ENCODE data around the gene UBE2J2. TPM values are rescaled to one million over a fixed set of nuclear protein-coding genes. Genes with fewer than 3 reads are reported as not detected.

UBE2J2 gene
- total and polyA plus RNA-seq, 2 experiments from 2014 or later: 47.1 to 70.2 TPM

DNA sequence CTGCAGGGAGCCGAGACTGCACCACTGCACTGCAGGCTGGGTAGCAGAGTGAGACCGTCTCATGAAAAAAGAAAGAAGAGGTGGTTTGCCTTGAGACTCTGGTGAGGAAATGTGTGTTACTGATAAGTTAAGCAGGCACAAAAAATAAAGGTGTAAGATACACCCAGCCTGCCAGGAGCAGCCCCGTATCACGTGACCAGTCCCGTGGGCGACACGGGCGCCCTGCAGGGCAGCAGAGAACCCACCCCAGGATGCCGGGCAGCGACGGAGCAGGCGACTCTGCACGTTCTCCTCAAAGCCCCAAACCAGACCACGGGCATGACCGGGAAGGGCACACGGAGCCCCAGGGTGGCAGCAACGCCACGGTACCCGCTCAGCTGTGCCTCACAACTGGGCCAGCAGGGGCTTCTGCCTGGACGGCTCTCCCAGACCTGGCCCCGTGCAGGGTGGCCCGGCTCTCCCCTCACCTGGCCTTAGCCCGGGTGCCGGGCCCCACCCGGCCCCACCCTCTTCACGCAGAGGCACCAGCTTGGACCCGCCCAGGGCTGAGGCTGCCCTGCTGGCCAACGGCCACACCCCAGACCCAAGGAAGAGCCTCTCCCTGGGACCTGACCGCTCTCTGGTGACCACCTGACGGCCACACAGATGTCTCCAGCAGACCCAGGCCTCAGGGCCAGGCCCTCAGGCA is 51.6 kb downstream of the UBE2J2 start:
- TF ChIP-seq, protein P1, sequence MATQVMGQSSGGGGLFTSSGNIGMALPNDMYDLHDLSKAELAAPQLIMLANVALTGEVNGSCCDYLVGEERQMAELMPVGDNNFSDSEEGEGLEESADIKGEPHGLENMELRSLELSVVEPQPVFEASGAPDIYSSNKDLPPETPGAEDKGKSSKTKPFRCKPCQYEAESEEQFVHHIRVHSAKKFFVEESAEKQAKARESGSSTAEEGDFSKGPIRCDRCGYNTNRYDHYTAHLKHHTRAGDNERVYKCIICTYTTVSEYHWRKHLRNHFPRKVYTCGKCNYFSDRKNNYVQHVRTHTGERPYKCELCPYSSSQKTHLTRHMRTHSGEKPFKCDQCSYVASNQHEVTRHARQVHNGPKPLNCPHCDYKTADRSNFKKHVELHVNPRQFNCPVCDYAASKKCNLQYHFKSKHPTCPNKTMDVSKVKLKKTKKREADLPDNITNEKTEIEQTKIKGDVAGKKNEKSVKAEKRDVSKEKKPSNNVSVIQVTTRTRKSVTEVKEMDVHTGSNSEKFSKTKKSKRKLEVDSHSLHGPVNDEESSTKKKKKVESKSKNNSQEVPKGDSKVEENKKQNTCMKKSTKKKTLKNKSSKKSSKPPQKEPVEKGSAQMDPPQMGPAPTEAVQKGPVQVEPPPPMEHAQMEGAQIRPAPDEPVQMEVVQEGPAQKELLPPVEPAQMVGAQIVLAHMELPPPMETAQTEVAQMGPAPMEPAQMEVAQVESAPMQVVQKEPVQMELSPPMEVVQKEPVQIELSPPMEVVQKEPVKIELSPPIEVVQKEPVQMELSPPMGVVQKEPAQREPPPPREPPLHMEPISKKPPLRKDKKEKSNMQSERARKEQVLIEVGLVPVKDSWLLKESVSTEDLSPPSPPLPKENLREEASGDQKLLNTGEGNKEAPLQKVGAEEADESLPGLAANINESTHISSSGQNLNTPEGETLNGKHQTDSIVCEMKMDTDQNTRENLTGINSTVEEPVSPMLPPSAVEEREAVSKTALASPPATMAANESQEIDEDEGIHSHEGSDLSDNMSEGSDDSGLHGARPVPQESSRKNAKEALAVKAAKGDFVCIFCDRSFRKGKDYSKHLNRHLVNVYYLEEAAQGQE (IDR thresholded peaks at IDR 0.05; ENCODE audit: unreplicated experiment): no peak
- TF ChIP-seq POLR2AphosphoS5 (IDR thresholded peaks at IDR 0.05; ENCODE audit: low read depth) (no peak), CTCF (conservative IDR thresholded peaks at IDR 0.05; ENCODE audit: low read depth in 2 of 2) (no peak), ZNF331 (CRISPR knock-in tag; IDR thresholded peaks at IDR 0.05; ENCODE audit: low read depth) (no peak), EZH2 (IDR thresholded peaks at IDR 0.05; ENCODE audit: low read depth, unreplicated experiment) (no peak), EZH2phosphoT487 (IDR thresholded peaks at IDR 0.05; ENCODE audit: unreplicated experiment) (no peak), CREB1 (CRISPR knock-in tag; IDR thresholded peaks at IDR 0.05; ENCODE audit: low read depth) (no peak), ZNF462 (CRISPR knock-in tag; IDR thresholded peaks at IDR 0.05) (no peak), ETS1 (IDR thresholded peaks at IDR 0.05) (no peak), JUNB (IDR thresholded peaks at IDR 0.05; ENCODE audit: unreplicated experiment) (no peak), NANOG (IDR thresholded peaks at IDR 0.05; ENCODE audit: borderline replicate concordance) (no peak), ZNF114 (CRISPR knock-in tag; IDR thresholded peaks at IDR 0.05) (no peak), STAT1 (IDR thresholded peaks at IDR 0.05; ENCODE audit: unreplicated experiment) (no peak)
- H3F3A ChIP-seq (replicated peaks; ENCODE audit: low read depth): no peaks in the 10 kb centered on the region
- H2AFZ ChIP-seq: no peak overlapping the region
- no peaks in the 10 kb centered on the region for H3K9me2 ChIP-seq (ENCODE audit: insufficient read depth)
- H3K4me3 ChIP-seq: no peak overlapping the region
- H3K27ac ChIP-seq (ENCODE audit: low read depth): no peak overlapping the region
- Mint-ChIP-seq H3K4me1 (no peaks in the 10 kb centered on the region), H3K36me3 (ENCODE audit: low read depth) (peaks cover 34% of the 10 kb centered on the region), H3K27me3 (ENCODE audit: insufficient read depth, low read depth, poor library complexity) (peaks cover 11% of the 10 kb centered on the region), H3K27ac (no peak overlapping the region), H3K4me3 (no peak overlapping the region), H3K9me3 (no peaks in the 10 kb centered on the region; the same call in 2 of the 3 replicates)
- DNase-seq (ENCODE audit: low spot score) (no peak), ATAC-seq (no peak)
- H3K36me3 ChIP-seq (ENCODE audit: insufficient read depth): peaks cover 4% of the 10 kb centered on the region; the same call in 1 of the 2 replicates
- no peak overlapping the region for H3K4me2 ChIP-seq
- H4K20me1 ChIP-seq (replicated peaks; ENCODE audit: insufficient read depth): peaks cover 5% of the 10 kb centered on the region; the same call in 1 of the 2 replicates
- H3K79me2 ChIP-seq (replicated peaks; ENCODE audit: insufficient read depth): no peaks in the 10 kb centered on the region
- H3K27me3 ChIP-seq (ENCODE audit: insufficient read depth): no peaks in the 10 kb centered on the region
- no peaks in the 10 kb centered on the region for H3K4me1 ChIP-seq (ENCODE audit: insufficient read depth)

All from GM23338 (cell line).